ENCODE results near the gene ARHGAP32. TPM values are rescaled to one million over a fixed set of nuclear protein-coding genes. Genes with fewer than 3 reads are reported as not detected.

ARHGAP32 gene
- total and polyA plus RNA-seq, 9 donors, result 5.9 to 34.8 (median 28.4) TPM

DNA sequence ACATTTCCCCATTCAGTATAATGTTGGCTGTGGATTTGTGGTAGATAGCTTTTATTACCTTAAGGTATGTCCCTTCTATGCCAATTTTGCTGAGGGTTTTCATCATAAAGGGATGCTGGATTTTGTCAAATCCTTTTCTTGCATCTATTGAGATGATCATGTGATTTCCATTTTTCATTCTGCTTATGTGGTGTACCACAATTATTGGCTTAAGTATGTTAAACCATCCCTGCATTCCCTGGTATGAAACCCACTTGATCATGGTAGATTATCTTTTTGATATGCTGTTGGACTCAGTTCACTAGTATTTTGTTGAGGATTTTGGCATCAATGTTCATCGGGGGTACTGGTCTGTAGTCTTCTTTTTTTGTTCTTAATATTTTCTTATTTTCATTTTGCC, 44.7 kb upstream of the ARHGAP32 start:
- intact Hi-C loops (cut with DNase I), result no loop called here
- Histone ChIP-seq H3K27ac (no peak overlapping the region), H3K9me3 (no peaks in the 10 kb centered on the region), H3K36me3 (no peaks in the 10 kb centered on the region), H3K4me1 (ENCODE audit: insufficient read depth) (no peaks in the 10 kb centered on the region), H3K27me3 (no peaks in the 10 kb centered on the region), H3K4me3 (no peak overlapping the region)
- TF ChIP-seq EP300 (IDR thresholded peaks at IDR 0.05), result no peak
- TF ChIP-seq, protein P1, sequence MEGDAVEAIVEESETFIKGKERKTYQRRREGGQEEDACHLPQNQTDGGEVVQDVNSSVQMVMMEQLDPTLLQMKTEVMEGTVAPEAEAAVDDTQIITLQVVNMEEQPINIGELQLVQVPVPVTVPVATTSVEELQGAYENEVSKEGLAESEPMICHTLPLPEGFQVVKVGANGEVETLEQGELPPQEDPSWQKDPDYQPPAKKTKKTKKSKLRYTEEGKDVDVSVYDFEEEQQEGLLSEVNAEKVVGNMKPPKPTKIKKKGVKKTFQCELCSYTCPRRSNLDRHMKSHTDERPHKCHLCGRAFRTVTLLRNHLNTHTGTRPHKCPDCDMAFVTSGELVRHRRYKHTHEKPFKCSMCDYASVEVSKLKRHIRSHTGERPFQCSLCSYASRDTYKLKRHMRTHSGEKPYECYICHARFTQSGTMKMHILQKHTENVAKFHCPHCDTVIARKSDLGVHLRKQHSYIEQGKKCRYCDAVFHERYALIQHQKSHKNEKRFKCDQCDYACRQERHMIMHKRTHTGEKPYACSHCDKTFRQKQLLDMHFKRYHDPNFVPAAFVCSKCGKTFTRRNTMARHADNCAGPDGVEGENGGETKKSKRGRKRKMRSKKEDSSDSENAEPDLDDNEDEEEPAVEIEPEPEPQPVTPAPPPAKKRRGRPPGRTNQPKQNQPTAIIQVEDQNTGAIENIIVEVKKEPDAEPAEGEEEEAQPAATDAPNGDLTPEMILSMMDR (IDR thresholded peaks at IDR 0.05), result no peak
- TF ChIP-seq POLR2A (IDR thresholded peaks at IDR 0.05), result no peak
- WGBS, 3 donors, result 98% methylated on average over 1 of the region's 1 CpG
- DNase-seq, result no peak

DNA sequence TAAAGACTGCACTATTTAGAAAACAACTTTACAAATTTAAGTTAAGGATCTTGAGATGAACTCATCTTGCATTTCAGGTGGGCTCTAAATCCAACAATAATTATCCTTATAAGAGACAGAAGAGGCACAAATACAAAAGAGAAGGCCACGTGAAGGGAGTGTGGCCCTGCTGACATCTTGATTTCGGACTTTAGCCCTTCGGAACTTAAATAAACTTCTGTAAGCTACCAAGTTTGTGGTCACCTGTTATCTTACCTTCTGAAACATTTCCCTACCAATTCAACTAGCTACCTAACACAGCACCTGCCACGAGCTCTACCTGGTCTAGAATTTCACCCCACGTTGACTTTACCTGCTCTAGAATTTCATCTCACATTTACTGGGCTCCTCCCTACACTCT, 42.9 kb upstream of the ARHGAP32 start:
- 96 to 97% (median 97%) methylated on average over 5 of the region's 5 CpGs for WGBS, 3 donors
- no peaks in the 10 kb centered on the region for H3K27me3 ChIP-seq
- no peaks in the 10 kb centered on the region for H3K9me3 ChIP-seq
- H3K4me3 ChIP-seq, result no peak overlapping the region
- intact Hi-C loops (cut with DNase I), result no loop called here
- no peak overlapping the region for H3K27ac ChIP-seq
- H3K4me1 ChIP-seq (ENCODE audit: insufficient read depth), result no peaks in the 10 kb centered on the region
- no peak for TF ChIP-seq EP300 (IDR thresholded peaks at IDR 0.05)
- TF ChIP-seq POLR2A (IDR thresholded peaks at IDR 0.05), result no peak
- TF ChIP-seq, protein P1 (IDR thresholded peaks at IDR 0.05), result no peak
- no peak for DNase-seq
- H3K36me3 ChIP-seq, result no peaks in the 10 kb centered on the region

DNA sequence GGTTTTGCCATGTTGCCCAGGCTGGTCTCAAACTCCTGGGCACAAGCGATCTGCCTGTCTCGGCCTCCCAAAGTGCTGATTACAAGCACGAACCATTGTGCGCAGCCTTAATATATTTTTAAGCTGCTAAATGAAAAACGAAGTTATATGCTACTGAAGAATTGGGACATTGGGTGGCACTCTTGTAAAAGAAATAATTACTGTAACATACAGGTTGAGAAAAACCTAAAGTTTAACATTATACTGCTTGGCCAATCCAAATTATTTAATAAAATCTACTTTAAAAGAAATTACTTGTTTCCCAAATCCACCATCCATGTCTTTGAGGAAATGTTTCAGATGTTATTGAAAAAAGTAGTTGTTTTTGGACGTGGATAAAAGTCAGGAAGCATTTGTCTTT, 37.9 kb upstream of the ARHGAP32 start:
- intact Hi-C loops (cut with DNase I), result no loop called here
- WGBS, 3 donors, result 42 to 52% (median 50%) methylated on average over 6 of the region's 6 CpGs

DNA sequence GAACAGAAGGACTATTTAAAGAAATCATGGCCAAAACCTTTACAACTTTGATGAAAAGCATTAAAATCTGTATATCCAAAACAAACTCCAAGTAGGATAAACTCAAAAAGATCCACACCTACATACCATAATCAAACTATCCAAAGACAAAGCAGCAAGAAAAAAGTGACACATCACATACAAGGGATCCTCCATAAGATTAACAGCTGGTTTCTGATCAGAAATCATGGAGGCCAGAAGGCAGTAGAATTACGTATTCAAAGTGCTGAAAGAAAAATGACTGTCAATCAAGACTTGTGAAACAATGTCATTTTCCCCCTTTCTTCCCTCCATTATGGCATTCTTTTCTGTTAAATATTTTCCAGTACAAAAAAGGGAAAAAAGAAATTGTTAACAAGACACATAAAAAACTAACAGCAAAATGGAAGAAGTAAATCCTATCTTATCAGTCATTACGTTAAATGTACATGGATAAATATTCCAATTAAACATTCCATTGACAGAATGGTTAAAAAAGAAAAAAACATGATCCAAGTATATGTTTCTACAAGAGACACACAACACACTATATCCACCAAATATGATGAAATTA, 34.2 kb upstream of the ARHGAP32 start:
- Histone ChIP-seq H3K27me3 (no peaks in the 10 kb centered on the region), H3K27ac (no peak overlapping the region), H3K4me3 (no peak overlapping the region), H3K4me1 (ENCODE audit: insufficient read depth) (peaks cover 3% of the 10 kb centered on the region), H3K9me3 (no peaks in the 10 kb centered on the region), H3K36me3 (no peaks in the 10 kb centered on the region)
- WGBS, 3 donors, result 94 to 96% (median 94%) methylated on average over 2 of the region's 2 CpGs
- intact Hi-C loops (cut with DNase I), result no loop called here
- TF ChIP-seq EP300 (IDR thresholded peaks at IDR 0.05), result no peak
- no peak for TF ChIP-seq POLR2A (IDR thresholded peaks at IDR 0.05)
- TF ChIP-seq, protein P1 (IDR thresholded peaks at IDR 0.05), result no peak
- DNase-seq, result no peak

More for the DNA sequence above, 37.9 kb upstream of the ARHGAP32 start:
- H3K36me3 ChIP-seq, result no peaks in the 10 kb centered on the region
- DNase-seq, result no peak
- H3K27me3 ChIP-seq, result no peaks in the 10 kb centered on the region
- no peak for TF ChIP-seq EP300 (IDR thresholded peaks at IDR 0.05)
- no peak for TF ChIP-seq POLR2A (IDR thresholded peaks at IDR 0.05)
- TF ChIP-seq, protein P1 (IDR thresholded peaks at IDR 0.05), result no peak
- no peaks in the 10 kb centered on the region for H3K4me1 ChIP-seq (ENCODE audit: insufficient read depth)
- H3K4me3 ChIP-seq, result no peak overlapping the region
- H3K27ac ChIP-seq, result no peak overlapping the region
- H3K9me3 ChIP-seq, result no peaks in the 10 kb centered on the region
